Ishikawa (cell line): ENCODE results near the gene SIGLEC12.

ENCODE experiments used
- CEBPB ChIP-seq: IDR thresholded peaks from 2 replicates; pipeline ENCODE4 v1.6.1; 2012
- CREB1 ChIP-seq: IDR thresholded peaks from 2 replicates; pipeline ENCODE4 v1.6.1; 2012; ENCODE audit warnings: low read depth
- EGR1 ChIP-seq: IDR thresholded peaks from 2 replicates; pipeline ENCODE4 v1.6.1; 2012
- EP300 ChIP-seq: IDR thresholded peaks from 2 replicates; pipeline ENCODE4 v1.6.1; 2012; ENCODE audit warnings: borderline replicate concordance
- FOXM1 ChIP-seq: IDR thresholded peaks from 2 replicates; pipeline ENCODE4 v1.6.1; 2012; ENCODE audit warnings: low read depth, borderline replicate concordance
- NFIC ChIP-seq: IDR thresholded peaks from 2 replicates; pipeline ENCODE4 v1.6.1; 2012
- RAD21 ChIP-seq: IDR thresholded peaks from 2 replicates; pipeline ENCODE4 v1.6.1; 2012; ENCODE audit warnings: low read depth
- TAF1 ChIP-seq: IDR thresholded peaks from 2 replicates; pipeline ENCODE4 v1.6.1; 2012; ENCODE audit warnings: low read depth, mild to moderate bottlenecking
- TCF12 ChIP-seq: IDR thresholded peaks from 2 replicates; pipeline ENCODE4 v1.6.1; 2012; ENCODE audit warnings: low read depth
- TEAD4 ChIP-seq: IDR thresholded peaks from 2 replicates; pipeline ENCODE4 v1.6.1; 2012
- YY1 ChIP-seq: IDR thresholded peaks from 2 replicates; pipeline ENCODE4 v1.6.1; 2012; ENCODE audit warnings: low read depth
- ZBTB7A ChIP-seq: IDR thresholded peaks from 2 replicates; pipeline ENCODE4 v1.6.1; 2012; ENCODE audit warnings: low read depth
- TF ChIP-seq, protein P1 (sequence below): IDR thresholded peaks from 2 replicates; pipeline ENCODE4 v1.6.1; 2012
- TF ChIP-seq, protein P2 (sequence below): IDR thresholded peaks from 2 replicates; pipeline ENCODE4 v1.6.1; 2012; ENCODE audit warnings: low read depth, mild to moderate bottlenecking
- TF ChIP-seq, protein P3 (sequence below): IDR thresholded peaks from 2 replicates; pipeline ENCODE4 v1.6.1; 2012

SIGLEC12 gene

DNA sequence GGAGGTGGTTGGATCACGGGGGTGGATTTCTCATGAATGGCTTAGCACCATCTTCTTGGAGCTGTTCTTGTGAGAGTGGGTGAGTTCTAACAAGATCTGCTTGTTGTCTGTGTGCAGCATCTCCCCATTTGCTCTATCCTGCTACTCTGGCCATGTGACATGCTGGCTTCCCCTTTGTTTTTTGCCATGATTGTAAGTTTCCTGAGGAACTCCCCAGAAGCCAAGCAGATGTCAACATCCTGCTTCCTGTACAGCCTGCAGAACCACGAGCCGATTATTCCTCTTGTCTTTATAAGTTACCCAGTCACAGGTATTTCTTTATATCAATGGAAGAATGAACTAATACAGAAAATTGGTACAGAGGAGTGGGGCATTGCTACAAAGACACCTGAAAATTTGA, 2.3 kb upstream of the SIGLEC12 start:
- TF ChIP-seq, protein P1, sequence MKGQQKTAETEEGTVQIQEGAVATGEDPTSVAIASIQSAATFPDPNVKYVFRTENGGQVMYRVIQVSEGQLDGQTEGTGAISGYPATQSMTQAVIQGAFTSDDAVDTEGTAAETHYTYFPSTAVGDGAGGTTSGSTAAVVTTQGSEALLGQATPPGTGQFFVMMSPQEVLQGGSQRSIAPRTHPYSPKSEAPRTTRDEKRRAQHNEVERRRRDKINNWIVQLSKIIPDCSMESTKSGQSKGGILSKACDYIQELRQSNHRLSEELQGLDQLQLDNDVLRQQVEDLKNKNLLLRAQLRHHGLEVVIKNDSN, result no peak
- TF ChIP-seq TEAD4, result no peak
- TF ChIP-seq EP300, result no peak
- TF ChIP-seq NFIC, result no peak

DNA sequence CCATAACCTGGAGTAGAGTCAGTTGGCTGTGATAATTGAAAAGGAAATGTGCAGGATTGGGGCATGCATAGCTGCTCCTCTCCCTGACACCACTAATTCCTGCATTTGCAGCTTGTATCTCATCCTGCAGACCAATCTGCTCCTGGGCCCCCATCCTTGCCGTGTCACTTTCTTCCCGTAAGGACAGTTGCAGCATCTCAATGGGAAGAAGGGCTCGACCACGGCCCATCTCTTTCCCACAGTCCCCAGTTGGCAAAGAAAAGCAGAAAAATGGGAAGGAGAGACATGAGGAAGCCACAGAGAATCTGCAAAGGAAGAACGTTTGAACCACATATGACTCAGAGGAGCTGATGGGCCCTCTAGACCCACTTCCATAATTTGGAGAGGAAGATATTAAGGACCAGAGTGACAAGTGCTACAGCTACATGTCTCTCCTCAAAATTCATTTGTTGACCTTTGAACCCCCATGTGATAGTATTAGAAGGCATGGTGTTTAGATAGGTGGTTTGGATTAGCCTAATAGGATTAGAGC, 1.8 kb upstream of the SIGLEC12 start:
- TF ChIP-seq, protein P2, sequence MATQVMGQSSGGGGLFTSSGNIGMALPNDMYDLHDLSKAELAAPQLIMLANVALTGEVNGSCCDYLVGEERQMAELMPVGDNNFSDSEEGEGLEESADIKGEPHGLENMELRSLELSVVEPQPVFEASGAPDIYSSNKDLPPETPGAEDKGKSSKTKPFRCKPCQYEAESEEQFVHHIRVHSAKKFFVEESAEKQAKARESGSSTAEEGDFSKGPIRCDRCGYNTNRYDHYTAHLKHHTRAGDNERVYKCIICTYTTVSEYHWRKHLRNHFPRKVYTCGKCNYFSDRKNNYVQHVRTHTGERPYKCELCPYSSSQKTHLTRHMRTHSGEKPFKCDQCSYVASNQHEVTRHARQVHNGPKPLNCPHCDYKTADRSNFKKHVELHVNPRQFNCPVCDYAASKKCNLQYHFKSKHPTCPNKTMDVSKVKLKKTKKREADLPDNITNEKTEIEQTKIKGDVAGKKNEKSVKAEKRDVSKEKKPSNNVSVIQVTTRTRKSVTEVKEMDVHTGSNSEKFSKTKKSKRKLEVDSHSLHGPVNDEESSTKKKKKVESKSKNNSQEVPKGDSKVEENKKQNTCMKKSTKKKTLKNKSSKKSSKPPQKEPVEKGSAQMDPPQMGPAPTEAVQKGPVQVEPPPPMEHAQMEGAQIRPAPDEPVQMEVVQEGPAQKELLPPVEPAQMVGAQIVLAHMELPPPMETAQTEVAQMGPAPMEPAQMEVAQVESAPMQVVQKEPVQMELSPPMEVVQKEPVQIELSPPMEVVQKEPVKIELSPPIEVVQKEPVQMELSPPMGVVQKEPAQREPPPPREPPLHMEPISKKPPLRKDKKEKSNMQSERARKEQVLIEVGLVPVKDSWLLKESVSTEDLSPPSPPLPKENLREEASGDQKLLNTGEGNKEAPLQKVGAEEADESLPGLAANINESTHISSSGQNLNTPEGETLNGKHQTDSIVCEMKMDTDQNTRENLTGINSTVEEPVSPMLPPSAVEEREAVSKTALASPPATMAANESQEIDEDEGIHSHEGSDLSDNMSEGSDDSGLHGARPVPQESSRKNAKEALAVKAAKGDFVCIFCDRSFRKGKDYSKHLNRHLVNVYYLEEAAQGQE, result no peak

DNA sequence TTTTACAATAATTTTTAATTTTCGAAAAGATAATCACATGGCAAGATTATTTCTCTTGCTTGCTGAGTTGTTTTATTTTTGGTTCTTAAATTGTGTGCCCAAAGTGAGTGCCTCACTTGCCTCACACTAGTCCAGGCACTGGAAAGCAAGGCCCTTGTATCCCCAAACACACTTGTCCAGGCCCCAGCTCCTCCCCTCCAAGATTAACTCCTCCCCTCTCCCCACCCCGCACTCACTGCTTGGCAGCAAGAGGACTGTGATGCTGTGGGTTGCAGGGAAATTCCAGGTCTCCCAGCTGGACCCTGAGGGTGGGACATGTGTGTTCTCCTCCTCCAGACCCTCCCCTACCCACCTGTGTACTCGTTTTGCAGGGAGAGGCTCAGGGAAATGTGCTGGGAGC, 3.9 kb downstream of the SIGLEC12 start:
- TF ChIP-seq FOXM1, result no peak
- TF ChIP-seq RAD21, result no peak
- TF ChIP-seq, protein P3, sequence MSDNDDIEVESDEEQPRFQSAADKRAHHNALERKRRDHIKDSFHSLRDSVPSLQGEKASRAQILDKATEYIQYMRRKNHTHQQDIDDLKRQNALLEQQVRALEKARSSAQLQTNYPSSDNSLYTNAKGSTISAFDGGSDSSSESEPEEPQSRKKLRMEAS, result no peak
- no peak for TF ChIP-seq ZBTB7A
- no peak for TF ChIP-seq TAF1
- TF ChIP-seq, protein P1, result no peak
- TF ChIP-seq TCF12, result no peak
- no peak for TF ChIP-seq CEBPB
- TF ChIP-seq EP300, result no peak
- no peak for TF ChIP-seq EGR1
- TF ChIP-seq TEAD4, result no peak
- TF ChIP-seq CREB1, result no peak
- TF ChIP-seq NFIC, result no peak
- no peak for TF ChIP-seq YY1
- TF ChIP-seq, protein P2, result no peak

DNA sequence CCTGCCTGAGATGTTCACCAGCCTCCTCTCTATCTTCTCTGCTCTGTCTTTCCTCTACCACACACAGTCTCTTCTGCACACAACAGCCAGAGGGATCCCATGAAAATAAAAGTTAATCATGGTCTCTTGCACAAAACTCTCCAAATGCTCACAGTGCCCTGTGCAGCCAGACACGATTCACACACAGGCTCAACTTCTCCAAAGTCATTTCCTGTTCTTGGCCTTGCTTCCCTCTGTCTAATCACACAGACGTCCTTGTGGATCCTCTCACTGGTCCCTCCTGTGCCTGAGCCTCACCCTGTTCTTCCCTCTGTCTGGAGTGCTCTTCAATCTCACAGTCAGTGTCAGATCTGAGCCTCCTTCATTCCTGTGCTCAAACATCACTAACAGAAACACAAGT, 7.8 kb downstream of the SIGLEC12 start:
- TF ChIP-seq NFIC (no peak), ZBTB7A (no peak), TCF12 (no peak), TAF1 (no peak), CREB1 (no peak)
- TF ChIP-seq, protein P3, result no peak
- TF ChIP-seq, protein P2, result no peak

DNA sequence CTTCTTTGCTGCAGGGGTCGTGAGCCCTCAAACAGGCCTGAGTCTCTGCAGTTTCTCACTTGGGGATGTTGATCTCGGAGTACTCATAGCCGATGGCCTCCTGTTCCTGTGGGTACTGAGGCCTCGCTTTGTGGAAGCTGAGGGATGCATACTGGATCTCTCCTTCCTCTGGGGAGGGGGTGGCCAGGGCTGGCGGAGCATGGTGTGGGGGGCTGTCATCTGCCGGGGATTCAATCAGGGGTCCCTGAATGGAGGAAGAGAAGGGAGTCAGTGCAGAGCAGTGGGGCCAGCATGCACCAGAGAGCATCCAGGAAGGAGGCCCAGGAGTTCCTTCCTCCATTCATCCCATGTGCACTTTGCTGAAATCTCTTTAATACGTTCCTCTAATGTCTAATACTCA, 10.0 kb downstream of the SIGLEC12 start:
- no peak for TF ChIP-seq TAF1
- TF ChIP-seq EP300, result no peak
- TF ChIP-seq EGR1, result no peak
- TF ChIP-seq NFIC, result no peak
- TF ChIP-seq, protein P1, result no peak
- TF ChIP-seq ZBTB7A, result no peak
- no peak for TF ChIP-seq CREB1
- no peak for TF ChIP-seq TEAD4
- no peak for TF ChIP-seq TCF12
